ENCODE measurements around the gene CHPF2. TPM values are rescaled to one million over a fixed set of nuclear protein-coding genes. Genes with fewer than 3 reads are reported as not detected.
A peak's percentile ranks its signal among the peaks of the same experiment; 100 is the strongest.

CHPF2 gene
- total RNA-seq, 3 donors from 2014 or later = 24.5 to 40.6 (median 38.3) TPM

- no peaks in the 10 kb centered on the region for H3K36me3 ChIP-seq
- DNase-seq (ENCODE audit: low spot score in 2 of 2) = no peak
- peaks cover 14% of the 10 kb centered on the region in 2 donors for H3K4me1 ChIP-seq
- H3K27ac ChIP-seq = peak overlapping the region in 1 of 2 donors; percentile 1
- H3K27me3 ChIP-seq = no peaks in the 10 kb centered on the region
- intact Hi-C loops (cut with DNase I; ENCODE audit: low total_unique reads) = no loop called here
- no peak overlapping the region for H3K4me3 ChIP-seq
- H3K9me3 ChIP-seq = no peaks in the 10 kb centered on the region
- TF ChIP-seq CTCF (IDR thresholded peaks at IDR 0.05) = no peak
- no peak for TF ChIP-seq POLR2A (IDR thresholded peaks at IDR 0.05)
- no peak for TF ChIP-seq POLR2AphosphoS5 (IDR thresholded peaks at IDR 0.05)
These were observed 8.9 kb downstream of the CHPF2 start for GRCh38 chr7:151240942-151241754.

GRCh38 chr7:151241755-151242096, 9.4 kb downstream of the CHPF2 start:
- TF ChIP-seq POLR2AphosphoS5 (IDR thresholded peaks at IDR 0.05) (no peak), POLR2A (IDR thresholded peaks at IDR 0.05) (no peak), CTCF (IDR thresholded peaks at IDR 0.05) (no peak)
- Histone ChIP-seq H3K27ac (no peak overlapping the region), H3K4me3 (no peak overlapping the region), H3K36me3 (no peaks in the 10 kb centered on the region), H3K4me1 (peaks cover 14% of the 10 kb centered on the region in 2 donors), H3K27me3 (no peaks in the 10 kb centered on the region), H3K9me3 (no peaks in the 10 kb centered on the region)
- no peak for DNase-seq (ENCODE audit: low spot score in 2 of 2)
- intact Hi-C loops (cut with DNase I; ENCODE audit: low total_unique reads) = no loop called here

- Histone ChIP-seq H3K27me3 (no peaks in the 10 kb centered on the region), H3K4me1 (peaks cover 13 to 16% of the 10 kb centered on the region in 2 donors), H3K9me3 (no peaks in the 10 kb centered on the region), H3K4me3 (no peak overlapping the region), H3K36me3 (no peaks in the 10 kb centered on the region), H3K27ac (no peak overlapping the region)
- no peak for TF ChIP-seq POLR2AphosphoS5 (IDR thresholded peaks at IDR 0.05)
- no peak for TF ChIP-seq CTCF (IDR thresholded peaks at IDR 0.05)
- no peak for TF ChIP-seq POLR2A (IDR thresholded peaks at IDR 0.05)
- DNase-seq (ENCODE audit: low spot score in 2 of 2) = no peak
- intact Hi-C loops (cut with DNase I; ENCODE audit: low total_unique reads) = no loop called here
These were observed 10.1 kb downstream of the CHPF2 start for GRCh38 chr7:151242159-151243044.

GRCh38 chr7:151243045-151243349, 10.7 kb downstream of the CHPF2 start:
- Histone ChIP-seq H3K4me1 (peaks cover 9 to 21% of the 10 kb centered on the region in 2 donors), H3K4me3 (no peak overlapping the region), H3K27me3 (no peaks in the 10 kb centered on the region), H3K36me3 (no peaks in the 10 kb centered on the region), H3K27ac (no peak overlapping the region), H3K9me3 (no peaks in the 10 kb centered on the region)
- intact Hi-C loops (cut with DNase I; ENCODE audit: low total_unique reads) = no loop called here
- TF ChIP-seq POLR2A (IDR thresholded peaks at IDR 0.05) = no peak
- TF ChIP-seq CTCF (IDR thresholded peaks at IDR 0.05) = no peak
- TF ChIP-seq POLR2AphosphoS5 (IDR thresholded peaks at IDR 0.05) = no peak
- DNase-seq (ENCODE audit: low spot score in 2 of 2) = no peak

All from breast epithelium (tissue), 4 donors.